GM18498 (cell line): ENCODE results near the gene HIPK4.
"Not testable (repeated sequence)": the region's sequence is repeated elsewhere in the genome, so short reads cannot be mapped to it uniquely, and the experiment has no call there.

Experiments
- ATAC-seq: cut with Tn5 transposase; IDR thresholded peaks from one replicate; pipeline ENCODE4 v1.9.1; 2021; ENCODE audit warnings: mild to moderate bottlenecking, moderate library complexity; ENCODE audit not compliant: unreplicated experiment

HIPK4 gene

DNA sequence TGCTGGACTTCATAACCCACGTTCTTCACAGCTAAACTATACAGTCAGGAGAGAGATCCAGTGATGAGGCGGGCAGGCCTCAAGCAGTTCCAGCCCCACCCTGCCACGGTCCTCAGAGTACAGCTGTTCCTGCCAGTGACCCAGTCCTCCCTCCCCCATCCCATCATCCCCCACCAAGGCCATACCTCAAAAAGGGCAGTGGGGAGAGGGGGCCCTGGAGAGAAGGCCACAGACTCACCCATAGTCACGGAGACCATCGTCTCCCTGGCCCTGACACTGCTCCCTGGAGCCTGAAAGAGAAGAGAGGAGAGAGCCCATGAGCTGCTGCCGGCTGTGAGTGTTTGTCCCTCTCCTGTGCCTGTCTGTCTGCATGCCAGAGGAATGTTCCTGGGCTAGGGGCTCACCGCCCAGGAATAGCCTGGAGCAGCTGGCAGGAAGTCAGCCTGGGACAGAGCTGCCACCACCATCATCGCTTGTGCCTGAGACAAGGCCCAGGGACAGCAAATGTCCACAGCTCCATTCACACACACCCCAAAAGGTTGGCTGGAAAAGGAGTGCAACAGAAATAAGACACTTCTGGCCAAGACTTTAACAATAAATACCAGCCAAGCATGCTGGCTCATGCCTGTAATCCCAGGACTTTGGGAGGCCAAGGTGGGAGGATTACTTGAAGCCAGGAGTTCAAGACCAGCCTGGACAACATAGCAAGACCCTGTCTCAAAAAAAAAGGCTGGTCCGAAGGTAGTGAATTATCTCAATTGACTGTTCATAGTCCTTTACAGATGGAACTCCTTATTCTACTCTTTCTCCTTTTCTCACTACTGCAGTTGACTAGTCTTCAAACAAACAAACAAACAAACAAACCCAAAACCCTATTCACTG, 48.1 kb downstream of the HIPK4 start:
- no peak for ATAC-seq

GRCh38 chr19:40339018-40339728, 50.8 kb downstream of the HIPK4 start:
- ATAC-seq: no peak

GRCh38 chr19:40337594-40337993, 52.4 kb downstream of the HIPK4 start:
- ATAC-seq: no peak

DNA sequence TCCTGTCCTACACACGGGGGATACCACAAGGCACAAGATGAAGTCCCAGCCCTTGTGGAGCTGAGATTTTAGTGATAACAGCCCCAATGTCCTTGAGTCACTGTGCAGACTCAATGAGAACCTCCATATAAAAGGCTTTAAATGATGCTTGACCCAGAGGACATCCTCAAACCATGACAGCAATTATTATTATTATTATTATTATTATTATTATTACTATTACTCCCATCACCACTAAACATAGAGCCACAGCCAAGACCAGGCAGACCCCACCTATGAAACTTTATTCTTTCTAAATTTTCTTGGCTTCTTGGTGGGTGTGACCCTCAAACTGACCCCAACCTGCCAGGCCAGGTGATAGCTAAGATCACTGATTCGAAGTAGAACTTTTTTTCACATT, 52.9 kb downstream of the HIPK4 start:
- ATAC-seq: no peak

DNA sequence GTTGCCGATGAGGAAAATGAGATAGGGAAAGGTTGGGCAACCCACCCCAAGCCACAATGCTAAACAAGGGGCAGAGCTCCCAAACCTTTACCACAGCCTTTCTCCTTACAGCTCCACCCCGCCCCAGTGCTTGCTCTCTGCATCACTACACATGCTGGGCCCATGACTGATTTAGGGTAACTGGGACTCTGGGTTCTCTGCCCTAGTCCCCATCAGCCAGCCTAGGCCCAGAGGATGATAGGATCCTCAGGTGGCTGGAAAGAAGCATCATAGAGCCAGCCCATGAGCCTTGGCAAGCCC, 53.4 kb downstream of the HIPK4 start:
- ATAC-seq: no peak

- no peak for ATAC-seq
Measured at GRCh38 chr19:40335855-40336600, 54.0 kb downstream of the HIPK4 start.

- ATAC-seq: no peak
Measured at GRCh38 chr19:40335101-40335500, 54.9 kb downstream of the HIPK4 start.

DNA sequence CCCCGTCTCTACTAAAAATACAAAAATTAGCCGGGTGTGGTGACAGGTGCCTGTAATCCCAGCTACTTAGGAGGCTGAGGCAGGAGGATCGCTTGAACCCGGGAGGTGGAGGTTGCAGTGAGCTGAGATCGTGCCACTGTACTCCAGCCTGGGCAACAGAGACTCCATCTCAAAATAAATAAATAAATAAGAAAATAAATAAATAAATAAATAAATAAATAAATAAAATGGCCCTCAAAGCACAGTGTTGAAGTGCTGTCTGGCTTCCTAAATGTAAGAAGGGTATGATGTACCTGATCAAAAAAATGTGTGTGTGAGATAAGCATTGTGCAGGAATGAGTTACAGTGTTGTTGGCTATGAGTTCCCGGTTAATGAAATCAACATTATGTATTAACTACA, 56.9 kb downstream of the HIPK4 start:
- not testable (repeated sequence) for ATAC-seq

- ATAC-seq: no peak
Measured at GRCh38 chr19:40332669-40333068, 57.3 kb downstream of the HIPK4 start.

- no peak for ATAC-seq
Measured at GRCh38 chr19:40331052-40331451, 58.9 kb downstream of the HIPK4 start.
